Suppressor macrophage treated with lipopolysaccharide for 4 hours (primary cell): ENCODE data around the gene PGM2L1.
"Not testable (repeated sequence)": the region's sequence is repeated elsewhere in the genome, so short reads cannot be mapped to it uniquely, and the experiment has no call there.

ENCODE experiments used
- DNase-seq: peaks from one replicate; pipeline ENCODE4 v3.0.0-alpha.2; 2020

PGM2L1 gene

DNA sequence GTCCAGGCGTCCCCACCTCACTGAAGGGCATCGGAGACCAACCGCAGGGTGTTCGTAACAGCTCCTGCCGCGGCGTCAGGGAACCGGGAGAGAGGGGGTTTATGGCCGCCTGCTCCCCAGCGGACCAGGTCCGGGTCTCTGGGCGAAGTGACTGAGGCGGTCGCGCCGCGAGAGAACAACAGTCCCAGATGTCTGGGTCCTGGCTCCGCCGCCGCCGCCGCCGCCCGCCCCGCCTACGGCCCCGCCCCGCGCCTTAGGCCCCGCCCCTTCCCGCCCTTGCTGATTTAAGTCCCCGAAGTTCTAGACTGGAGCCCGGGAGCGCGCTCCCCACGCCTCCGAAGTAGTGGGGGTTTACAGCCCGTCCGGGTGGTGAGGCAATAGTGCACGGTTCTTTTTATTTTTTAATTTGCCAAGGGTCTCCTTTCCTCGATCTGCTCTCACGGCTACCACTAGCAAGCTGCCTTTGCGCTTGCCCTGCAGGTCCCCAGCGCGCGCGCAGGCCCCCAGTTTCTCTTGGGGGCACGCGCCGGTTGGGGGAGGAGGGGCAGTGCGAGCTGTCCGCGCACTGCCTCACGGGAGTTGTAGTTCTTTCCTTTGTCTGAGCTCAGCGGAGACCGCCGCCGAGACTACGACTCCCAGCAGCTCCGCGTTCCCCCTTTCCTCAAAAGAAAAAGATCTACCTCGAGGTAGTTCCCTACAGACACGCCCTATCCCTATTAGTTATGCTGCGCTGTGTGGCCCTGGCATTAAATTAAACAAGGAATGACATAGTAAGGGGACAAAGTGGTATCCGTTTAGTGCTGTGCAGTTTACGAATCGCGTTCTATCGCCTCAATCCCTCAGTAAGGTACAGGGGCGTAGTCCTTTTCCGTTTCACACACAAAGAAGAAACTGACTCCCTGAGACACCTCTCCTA lies at the start of gene PGM2L1:
Gene PGM2L1 (minus strand): TSS at position 190 of the 916 bp plus-strand sequence. CDS start 272 bp downstream, outside the sequence.
- DNase-seq: peak; percentile 95

DNA sequence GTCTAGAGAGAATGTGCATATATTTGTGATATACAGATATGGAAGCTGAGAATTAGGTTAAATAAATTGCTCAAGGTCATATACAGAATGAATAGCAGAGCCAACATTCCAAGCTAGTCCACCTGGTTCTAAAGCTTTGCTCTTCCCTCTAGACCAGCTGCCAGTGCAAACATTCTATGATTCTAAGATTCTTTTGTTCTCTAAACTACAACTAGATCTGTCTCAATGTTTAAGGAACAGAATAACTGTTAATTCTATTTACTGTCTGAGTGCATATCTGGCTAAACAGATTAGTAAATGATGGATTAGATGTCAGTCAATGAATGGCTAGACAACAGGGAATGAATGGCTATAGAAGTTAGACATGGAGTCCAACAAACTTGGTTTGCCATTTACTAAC lies 49.5 kb upstream of the PGM2L1 start:
- no peak for DNase-seq

DNA sequence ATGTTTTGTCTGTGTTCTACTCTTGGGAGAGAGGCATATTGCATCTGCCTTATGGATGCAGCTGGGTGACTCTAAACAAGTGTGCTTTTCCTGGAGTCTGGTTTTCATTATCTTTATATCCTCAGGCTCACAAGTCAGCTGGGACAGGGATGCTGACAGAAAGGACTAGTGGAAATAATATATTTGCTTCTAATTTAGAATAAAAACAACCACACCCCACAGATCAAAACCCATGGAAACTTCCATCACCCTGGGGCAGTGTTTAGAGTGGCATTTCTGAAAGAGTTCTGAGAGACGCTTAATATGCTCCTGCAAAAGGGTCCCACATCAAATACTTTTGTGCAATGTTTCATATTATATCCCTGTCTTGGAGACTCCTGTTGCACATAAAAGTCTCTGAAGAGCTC lies 48.3 kb upstream of the PGM2L1 start:
- DNase-seq: no peak

DNA sequence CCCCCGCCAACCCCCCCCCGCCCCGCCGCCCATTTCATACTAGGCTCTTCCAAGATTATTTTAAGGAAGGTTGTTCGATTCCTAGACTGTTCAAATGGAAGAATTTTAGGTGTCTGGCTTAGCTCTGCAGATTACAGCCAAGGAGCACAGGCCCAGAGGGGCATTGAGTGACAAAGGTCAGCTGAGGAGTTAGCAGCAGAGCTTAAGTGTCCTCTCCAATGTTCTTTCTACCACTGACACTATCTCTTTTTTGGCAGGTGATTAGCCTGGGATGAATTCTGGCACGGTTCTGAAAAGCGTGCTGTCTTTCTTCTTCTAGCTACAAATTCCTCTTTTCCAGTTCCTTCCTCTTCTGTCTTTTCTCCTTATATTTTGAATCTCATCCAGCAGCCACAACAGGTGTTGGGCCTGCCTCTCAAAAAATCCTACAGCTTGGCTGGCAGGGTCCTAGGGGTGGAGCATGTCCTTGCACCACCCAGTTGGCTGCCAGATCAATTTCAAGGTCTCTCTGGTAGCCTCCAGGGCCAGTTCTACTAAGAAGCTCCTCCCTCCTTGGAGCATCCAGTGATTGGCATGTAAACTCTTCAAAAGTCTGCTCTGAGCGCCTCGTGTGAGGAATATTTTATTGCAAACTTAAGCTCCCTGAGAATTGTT lies 46.1 kb upstream of the PGM2L1 start:
- DNase-seq: no peak

DNA sequence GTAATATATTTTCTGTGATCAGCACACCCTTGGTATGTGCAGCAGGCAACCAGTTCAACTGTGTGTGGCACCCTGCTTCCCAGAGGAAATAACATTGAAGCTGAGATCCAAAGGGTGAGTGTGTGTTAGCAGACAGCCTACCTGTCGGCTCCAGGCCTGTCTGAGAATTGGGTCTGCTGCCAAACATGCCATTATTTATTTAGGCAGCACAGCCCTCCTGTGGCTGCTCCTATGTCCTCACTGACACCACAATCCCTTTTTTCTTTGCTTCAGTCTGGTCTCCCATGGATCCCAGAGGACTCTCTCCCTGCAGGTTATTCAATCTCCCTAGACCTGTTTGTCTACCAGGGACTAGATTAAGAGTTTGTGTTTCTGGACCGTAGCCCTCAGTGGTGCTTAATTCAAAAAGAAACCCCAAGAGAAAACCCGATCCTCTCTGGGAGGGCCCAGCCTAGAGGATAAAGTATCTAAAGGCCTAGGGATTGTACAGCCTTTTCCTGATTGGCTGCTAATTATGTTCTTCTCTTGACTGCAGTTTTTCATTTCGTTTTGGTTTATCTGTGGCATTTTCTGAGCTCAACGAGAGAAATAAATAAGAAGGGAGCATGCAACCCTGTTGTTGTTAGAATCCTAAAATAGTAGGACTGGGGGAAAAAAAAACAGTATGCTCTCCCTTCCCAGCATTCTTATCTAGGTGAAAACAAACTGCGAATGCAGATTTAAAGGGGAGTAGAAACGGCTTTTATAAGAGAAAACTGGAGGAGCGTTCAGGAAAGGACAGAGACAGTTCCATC lies 45.0 kb upstream of the PGM2L1 start:
- DNase-seq: no peak

DNA sequence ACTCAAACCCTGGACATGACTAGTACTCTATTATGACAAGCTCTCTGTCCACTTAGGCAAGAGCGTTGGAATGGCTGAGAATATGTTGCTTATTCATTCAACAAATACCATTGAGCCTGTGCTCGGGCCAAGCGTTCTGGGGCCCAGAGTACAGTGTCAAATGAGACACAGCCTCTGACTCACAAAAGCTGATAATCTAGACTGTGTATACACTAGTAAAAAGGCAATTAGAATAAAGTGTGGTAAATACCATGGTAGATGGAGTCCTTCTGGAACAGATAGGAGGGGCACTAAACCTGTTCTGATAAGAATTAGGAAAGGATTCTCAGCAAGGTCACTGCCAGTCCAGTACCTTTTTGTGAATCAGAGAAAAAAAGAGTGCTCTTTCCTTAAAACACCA lies 44.4 kb upstream of the PGM2L1 start:
- DNase-seq: no peak

DNA sequence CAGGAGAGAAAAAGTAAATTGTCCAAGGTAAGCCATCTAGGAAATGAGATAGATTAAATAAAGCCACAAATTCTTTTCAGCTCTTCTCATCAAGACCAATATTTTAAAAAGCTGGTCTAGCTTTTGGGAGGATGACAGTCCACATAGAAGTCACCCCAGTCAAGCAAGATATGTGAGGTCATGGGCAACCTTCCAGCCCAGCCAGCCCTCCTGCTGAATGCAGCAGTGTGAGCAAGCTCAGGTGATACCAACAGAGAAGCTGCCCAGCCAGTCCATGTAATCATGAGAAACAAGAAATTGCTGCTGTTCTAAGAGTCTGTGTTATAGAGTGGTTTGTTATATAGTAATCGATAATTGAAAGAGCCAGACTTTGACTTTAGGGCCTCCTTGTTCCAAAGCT lies 40.4 kb upstream of the PGM2L1 start:
- no peak for DNase-seq

DNA sequence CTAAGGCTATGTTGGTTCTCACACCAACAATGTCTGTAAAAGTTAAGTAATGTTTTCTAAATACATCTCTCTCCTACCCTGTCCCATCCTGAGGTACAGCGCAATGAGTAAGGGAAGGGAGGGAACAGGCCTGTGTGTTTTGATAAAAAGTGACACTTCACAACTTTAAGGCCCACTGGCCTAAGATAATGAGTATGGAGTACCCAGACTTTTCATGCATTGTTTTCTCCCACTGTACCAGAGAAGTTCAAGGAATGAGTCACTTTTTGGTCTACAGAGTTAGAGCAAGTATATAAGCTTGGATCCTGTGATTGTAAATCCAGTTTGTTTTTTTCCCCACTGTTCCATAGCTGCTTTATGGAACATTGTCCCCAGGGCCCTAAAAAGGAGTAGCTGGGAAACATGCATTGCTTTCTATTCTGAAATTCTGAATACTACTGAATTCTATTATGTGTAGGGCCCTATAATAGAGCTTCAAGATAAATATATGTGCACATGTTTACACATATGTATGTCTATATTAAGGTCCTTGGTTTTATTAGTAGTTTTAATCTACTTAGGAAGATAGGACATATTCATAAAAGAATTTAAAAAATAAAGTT lies 39.3 kb upstream of the PGM2L1 start:
- DNase-seq: no peak

DNA sequence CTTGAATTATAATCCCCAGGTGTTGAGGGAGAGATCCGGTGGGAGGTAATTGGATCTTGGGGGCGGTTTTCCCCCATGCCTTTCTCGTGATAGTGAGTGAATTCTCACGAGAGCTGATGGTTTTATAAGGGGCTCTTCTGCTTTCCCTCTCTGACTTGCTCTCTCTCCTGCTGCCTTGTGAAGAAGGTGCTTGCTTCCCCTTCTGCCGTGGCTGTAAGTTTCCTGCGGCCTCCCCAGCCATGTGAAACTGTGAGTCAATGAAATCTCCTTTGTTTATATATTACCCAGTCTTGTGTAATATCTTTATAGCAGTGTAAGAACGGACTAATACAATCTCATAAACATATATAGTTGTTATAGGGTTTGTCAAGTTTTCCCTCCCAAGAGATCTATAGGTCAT lies 36.3 kb upstream of the PGM2L1 start:
- peak; percentile 41 for DNase-seq

DNA sequence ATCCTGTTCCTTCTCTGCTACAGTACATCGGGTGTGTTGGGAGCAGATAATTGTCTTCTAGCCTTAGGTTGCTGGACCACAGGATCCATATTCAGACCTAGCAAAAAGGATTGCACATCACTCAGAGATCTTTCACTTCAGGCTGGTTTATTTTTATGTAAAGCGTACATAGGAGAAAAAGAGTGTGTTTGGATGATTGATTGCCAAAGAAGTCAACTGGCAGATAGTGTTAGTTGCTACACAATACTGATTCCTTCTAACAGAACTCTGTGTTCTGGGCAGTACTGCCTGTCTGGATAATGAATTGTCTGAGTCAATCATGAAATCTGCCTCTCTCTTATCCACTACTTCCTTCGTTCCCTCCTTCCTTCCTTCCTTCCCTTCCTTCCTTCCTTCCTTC lies 31.0 kb upstream of the PGM2L1 start:
- no peak for DNase-seq

DNA sequence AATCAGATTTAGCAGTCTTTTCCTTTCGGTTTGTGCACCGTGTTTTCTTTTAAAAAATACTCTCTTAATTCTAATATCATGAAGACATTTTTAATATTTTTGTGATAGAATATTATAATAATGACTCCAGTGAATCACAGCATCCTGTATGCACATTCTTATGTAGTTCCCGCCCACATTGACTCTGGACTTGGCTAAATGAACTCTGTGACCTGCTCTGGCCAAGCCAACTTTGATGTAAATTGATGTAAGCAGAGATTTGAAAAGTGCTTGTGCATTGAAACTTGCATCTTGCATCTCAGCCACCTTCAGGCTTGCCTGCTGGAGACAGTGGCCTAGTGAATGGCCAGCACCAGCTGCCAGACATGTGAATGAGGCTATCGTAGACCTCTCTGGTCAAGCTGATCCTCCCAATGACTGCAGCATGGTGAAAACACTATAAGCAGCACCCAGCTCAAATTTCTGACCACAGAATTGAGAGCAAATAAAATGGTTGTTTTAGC lies 29.2 kb upstream of the PGM2L1 start:
- DNase-seq: no peak

DNA sequence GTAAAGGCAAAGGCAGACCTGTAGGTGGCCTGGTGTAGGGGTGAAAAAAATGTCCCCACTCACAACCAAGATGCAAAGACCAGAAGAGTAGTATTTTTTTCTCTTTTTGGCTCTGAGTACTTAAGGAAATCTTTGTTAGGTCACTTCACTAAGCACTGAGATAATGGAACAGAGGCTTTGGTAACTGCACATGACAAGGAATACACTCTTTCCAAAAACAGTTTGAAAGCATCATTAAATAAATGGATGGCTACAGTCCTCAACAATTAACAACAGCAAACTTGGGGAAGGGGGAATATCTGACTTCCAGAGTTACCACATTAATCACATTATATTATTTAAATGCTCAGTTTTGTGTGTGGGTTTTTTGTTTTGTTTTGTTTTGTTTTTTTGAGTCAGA lies 26.9 kb upstream of the PGM2L1 start:
- DNase-seq: no peak

DNA sequence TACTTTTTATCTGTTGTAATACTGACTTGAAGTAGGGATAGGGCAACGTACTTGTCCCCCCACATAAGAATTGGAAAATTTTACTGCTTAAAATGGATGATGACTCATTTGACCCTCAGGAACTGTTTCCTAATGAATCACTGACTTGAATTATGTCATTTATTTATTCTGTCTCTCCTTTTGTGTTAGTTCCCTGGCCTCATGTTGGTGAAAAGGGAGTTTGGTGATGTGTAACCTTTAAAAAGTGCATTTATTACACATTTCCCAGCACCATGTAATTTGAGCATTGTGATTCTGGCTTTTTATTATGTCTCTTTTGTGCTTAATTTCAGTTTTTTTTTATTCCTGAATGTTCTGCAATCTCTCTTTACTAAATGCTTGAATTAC lies 20.3 kb upstream of the PGM2L1 start:
- DNase-seq: peak; percentile 21

DNA sequence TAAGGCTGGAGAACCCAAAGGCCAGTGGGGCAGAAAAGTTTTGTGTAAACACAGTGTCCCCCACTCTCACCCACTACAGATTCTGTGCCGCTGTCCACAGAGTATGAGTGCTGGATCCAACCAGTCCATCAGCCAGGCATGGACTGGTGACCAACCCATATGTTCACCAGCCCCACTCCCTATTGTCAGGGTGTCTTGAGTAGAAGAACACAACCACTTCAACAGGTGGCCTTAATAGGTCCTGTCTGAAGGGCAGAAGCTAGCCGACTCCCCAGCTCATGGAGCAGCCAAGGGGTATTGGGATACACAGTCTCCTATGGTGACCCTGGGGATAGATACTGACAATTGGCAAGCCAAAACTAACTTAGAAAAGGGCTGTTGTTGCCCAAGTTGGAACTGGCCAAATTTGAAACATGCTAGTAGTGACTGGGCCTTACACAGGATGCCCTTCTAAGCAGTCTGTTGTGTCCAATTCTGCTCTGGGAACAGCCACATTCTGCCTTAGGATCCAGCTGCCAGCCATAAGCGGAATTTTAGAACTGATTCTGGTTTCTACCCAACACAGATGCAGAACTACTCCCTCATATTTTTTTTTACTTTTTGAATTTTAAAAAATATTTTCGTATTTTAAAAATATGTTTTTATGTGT lies 19.8 kb upstream of the PGM2L1 start:
- no peak for DNase-seq

DNA sequence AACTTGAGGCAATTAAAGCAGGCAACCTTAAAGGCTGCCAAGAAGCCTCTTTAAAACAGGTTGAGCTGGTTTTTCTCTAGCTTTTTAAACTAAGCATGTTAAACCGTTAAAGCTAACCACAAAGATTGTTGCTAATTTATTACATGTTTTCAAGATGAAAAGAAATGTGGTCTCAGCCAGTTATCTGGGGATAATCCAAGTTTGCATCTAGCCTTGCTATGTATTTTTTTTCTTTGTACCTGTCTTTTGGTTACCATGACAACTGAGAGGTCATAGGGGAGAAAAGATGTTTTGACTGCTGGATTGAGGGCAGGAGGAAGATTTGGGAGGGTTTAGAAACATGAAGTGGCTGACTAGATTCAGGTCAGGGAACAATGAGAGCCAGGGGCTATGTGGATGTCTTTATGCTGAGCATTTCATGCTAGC lies 19.2 kb upstream of the PGM2L1 start:
- no peak for DNase-seq

DNA sequence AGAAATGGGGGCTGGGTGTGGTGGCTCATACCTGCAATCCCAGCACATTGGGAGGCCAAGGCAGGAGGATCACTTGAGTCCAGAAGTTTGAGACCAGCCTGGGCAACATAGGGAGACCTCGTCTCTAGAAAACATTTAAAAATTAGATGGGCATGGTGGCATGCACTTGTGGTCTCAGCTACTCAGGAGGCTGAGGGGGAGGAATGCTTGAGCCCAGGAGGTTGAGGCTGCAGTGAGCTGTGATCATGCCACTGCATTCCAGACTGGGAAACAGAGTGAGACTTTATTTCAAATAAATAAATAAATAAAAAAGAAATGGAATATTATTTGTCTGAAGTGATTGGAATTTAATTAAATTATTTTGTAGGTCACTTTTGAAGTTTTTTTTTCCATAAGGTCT lies 18.7 kb upstream of the PGM2L1 start:
- DNase-seq: not testable (repeated sequence)

DNA sequence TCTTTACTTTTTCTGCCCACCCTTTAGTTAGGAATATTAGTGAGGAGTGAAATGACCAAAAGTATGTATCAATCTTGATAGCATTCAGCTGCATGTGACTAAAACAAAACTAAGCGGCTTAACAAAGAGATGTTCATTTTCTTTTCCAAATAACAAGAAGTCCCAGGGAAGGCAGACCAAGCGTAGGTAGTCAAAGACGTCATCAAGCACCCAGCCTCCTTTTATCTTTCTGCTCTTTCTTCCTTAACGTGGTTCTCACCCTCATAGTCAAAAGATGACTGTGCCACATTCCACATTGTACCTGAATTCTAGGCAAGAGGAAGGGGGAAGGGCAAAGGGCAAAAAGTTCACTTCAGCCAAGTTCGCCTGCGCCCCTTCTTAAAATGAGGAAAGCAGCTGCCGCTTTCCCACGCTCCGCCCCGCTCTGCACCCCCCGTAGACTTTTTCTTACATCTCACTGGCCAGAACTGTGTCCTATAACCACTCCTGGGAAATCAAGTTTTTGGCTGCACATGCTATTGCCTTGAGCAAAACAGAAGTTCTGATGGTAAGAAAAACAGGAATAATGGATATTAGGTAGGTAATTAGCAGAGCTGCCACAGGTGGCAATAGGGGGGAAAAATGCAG lies 14.6 kb upstream of the PGM2L1 start:
- no peak for DNase-seq

DNA sequence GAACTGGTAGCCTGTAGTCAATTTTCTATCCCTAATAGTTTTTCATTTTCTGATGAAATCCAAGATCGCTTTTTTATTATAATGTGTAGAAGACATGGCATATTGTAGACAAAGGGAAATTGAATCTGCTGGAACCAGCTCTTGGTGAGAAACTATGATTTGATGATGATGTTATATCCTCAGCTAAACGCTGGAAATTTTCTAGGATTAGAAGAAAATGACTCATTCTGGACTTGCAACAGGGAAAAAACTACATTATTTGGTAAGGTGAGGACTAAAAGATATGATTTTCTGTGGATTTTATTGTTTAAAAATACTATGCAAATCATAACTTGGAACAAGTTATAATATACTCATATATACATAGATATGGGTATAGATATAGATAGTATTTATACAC lies 14.1 kb upstream of the PGM2L1 start:
- DNase-seq: no peak

DNA sequence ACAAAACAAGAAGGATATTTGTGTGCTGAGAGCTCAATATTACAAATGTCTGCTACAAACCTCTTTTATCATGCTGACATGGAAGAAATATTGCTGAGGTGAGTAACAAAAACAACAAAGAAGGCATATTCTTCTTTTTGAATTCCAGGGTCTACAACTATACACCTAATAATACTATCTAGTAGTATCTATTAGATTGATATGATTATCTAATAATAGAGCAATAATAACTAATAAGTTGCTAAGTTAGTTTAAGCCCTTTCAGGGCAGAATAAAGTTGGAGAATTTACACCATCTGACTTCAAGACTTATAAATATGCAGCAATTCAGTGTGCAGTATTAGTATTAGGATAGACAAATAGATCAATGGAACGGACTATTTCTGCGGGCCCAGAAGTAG lies 11.4 kb upstream of the PGM2L1 start:
- no peak for DNase-seq

DNA sequence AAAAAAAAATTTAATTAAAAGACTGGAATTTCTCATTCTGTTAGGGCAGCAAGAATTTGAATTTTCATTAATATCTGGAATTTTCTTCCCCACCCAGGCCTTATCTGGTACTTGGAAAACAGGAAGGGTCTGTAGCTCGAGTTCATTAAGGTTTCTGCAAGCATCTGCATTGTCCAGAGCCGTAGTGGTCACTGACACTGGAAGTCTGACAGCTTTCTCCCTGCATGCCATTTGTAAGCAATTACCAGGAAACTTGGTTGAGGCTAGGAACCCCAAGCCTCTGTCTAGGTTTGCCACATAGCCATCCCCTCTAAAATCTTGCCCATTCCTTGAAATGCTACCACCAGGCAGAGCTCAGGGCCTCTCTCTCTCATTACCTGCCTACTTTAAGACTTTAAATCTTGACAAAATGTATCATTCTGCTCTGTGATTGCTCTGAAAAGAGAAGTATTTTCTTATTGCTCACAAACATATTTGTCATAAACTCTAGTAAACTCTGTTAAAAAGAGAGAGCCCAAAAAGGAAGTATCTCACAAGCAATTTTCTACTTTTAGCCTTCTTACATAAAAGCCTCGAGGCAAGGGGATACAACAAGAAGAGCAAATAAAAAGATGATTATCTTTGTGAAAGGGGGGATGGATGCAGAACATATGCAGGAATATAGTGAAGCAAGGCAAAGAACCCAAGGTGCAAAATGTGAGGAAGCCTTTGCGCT lies 5.5 kb upstream of the PGM2L1 start:
- DNase-seq: no peak

DNA sequence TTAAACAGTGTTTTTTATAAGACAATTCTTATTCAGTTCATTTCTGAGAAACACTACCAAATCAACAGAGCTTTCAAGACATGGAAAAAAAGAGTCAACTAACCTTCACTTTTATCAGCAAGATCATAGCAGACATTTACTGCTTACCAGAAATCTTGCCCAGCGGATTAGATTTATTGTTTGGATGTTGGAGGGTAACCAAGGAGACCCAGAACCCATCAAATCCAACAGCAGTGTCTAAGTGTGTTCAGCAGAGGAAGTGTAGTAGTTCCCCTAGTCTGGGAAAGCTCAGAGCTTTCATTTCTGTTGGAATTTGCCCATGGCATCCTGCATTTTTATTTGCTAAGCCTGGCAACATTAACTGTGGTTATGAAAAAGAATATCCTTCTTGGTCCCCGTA lies 2.4 kb upstream of the PGM2L1 start:
- DNase-seq: no peak
